IMR-90 (cell line): ENCODE results near the gene C3orf33. TPM values are rescaled to one million over a fixed set of nuclear protein-coding genes. Genes with fewer than 3 reads are reported as not detected.

Experiments
- ATAC-seq: fragments of 200-7000 bp; cut with Tn5 transposase; 2 replicates; pipeline ENCODE4 v1.9.1; 2020; ENCODE audit warnings: low read depth, mild to moderate bottlenecking, moderate library complexity
- BruUV-seq: library from RNA; stranded (reverse); fragments of 400-500 nt; replicated peaks from 2 replicates; lab custom pipeline; 2021; lab: Mats Ljungman, UMichigan
- CTCF ChIA-PET: fragments of 300-600 bp; formaldehyde crosslinking; extraction: SDS; loops from one replicate; lab custom pipeline; 2021; ENCODE audit warnings: antibody characterized with exemption; lab: Yijun Ruan, JAX
- POLR2A ChIA-PET: fragments of 300-600 bp; sonication (Branson Sonifier 250); formaldehyde crosslinking; loops from one replicate; lab custom pipeline; 2022; ENCODE audit warnings: antibody characterized with exemption; ENCODE audit not compliant: unreplicated experiment; lab: Charles Lee
- DNase-seq: peaks from one replicate; pipeline ENCODE4 v3.0.0; 2013
- H2AFZ ChIP-seq: replicated peaks from 2 replicates; pipeline ENCODE3; 2013; ENCODE audit warnings: low read length, mild to moderate bottlenecking; ENCODE audit not compliant: poor library complexity
- H2AK5ac ChIP-seq: 2 replicates; pipeline ENCODE4 v1.6.1; 2013; ENCODE audit warnings: low read depth, low read length, inconsistent platforms
- H2AK9ac ChIP-seq: replicated peaks from 2 replicates; pipeline ENCODE3; 2013; ENCODE audit warnings: mild to moderate bottlenecking, low read depth, low read length, moderate library complexity; ENCODE audit not compliant: poor library complexity
- H2BK120ac ChIP-seq: 2 replicates; pipeline ENCODE4 v1.6.1; 2013; ENCODE audit warnings: low read depth, low read length, inconsistent platforms
- H2BK15ac ChIP-seq: 3 replicates; pipeline ENCODE4 v1.6.1; 2013; ENCODE audit warnings: low read depth, low read length, inconsistent platforms
- H2BK20ac ChIP-seq: 2 replicates; pipeline ENCODE4 v1.6.1; 2013; ENCODE audit warnings: low read depth, mild to moderate bottlenecking, inconsistent platforms, low read length, moderate library complexity
- H2BK5ac ChIP-seq: 2 replicates; pipeline ENCODE4 v1.6.1; 2013; ENCODE audit warnings: mild to moderate bottlenecking, low read depth, low read length, inconsistent platforms; ENCODE audit not compliant: poor library complexity, severe bottlenecking
- H3K14ac ChIP-seq: replicated peaks from 2 replicates; pipeline ENCODE4 v1.6.1; 2013; ENCODE audit warnings: low read depth, low read length, inconsistent platforms
- H3K18ac ChIP-seq: 2 replicates; pipeline ENCODE4 v1.6.1; 2013; ENCODE audit warnings: low read depth, low read length, control low read depth
- H3K23ac ChIP-seq: 2 replicates; pipeline ENCODE4 v1.6.1; 2013; ENCODE audit warnings: low read depth, low read length, inconsistent platforms
- H3K27ac ChIP-seq: 2 replicates; pipeline ENCODE4 v1.5.1; 2013; ENCODE audit warnings: mild to moderate bottlenecking, control low read depth, low read length; ENCODE audit not compliant: insufficient read depth
- H3K27me3 ChIP-seq: 2 replicates; pipeline ENCODE4 v1.6.1; 2013; ENCODE audit warnings: low read length; ENCODE audit not compliant: control insufficient read depth, insufficient read depth
- H3K36me3 ChIP-seq: 2 replicates; pipeline ENCODE4 v1.6.1; 2013; ENCODE audit warnings: low read length, mixed read lengths; ENCODE audit not compliant: control insufficient read depth, insufficient read depth
- H3K4ac ChIP-seq: 2 replicates; pipeline ENCODE4 v1.6.1; 2013; ENCODE audit warnings: low read depth, low read length, inconsistent platforms
- H3K4me1 ChIP-seq: 2 replicates; pipeline ENCODE4 v1.6.1; 2013; ENCODE audit warnings: low read length, mixed read lengths; ENCODE audit not compliant: control insufficient read depth, insufficient read depth
- H3K4me2 ChIP-seq: 2 replicates; pipeline ENCODE4 v1.6.1; 2013; ENCODE audit warnings: low read depth, mild to moderate bottlenecking, control low read depth, low read length, moderate library complexity
- H3K4me3 ChIP-seq: 2 replicates; pipeline ENCODE4 v1.5.1; 2013; ENCODE audit warnings: low read depth, mild to moderate bottlenecking, control low read depth, low read length, moderate library complexity; ENCODE audit not compliant: insufficient read depth
- H3K56ac ChIP-seq: 2 replicates; pipeline ENCODE4 v1.6.1; 2013; ENCODE audit warnings: low read length, inconsistent platforms; ENCODE audit not compliant: insufficient read depth; ENCODE audit errors: extremely low read depth
- H3K79me1 ChIP-seq, 2 experiments: 2 replicates each; pipeline ENCODE4 v1.6.1; 2013; ENCODE audit warnings: low read length in 2 of 2, inconsistent platforms in 1 of 2, low read depth in 1 of 2
- H3K9ac ChIP-seq: 2 replicates; pipeline ENCODE4 v1.6.1; 2013; ENCODE audit warnings: low read depth, low read length, control low read depth
- H3K9me1 ChIP-seq: 2 replicates; pipeline ENCODE4 v1.6.1; 2013; ENCODE audit warnings: low read length, inconsistent platforms; ENCODE audit not compliant: insufficient read depth
- H3K9me3 ChIP-seq: 2 replicates; pipeline ENCODE4 v1.6.1; 2013; ENCODE audit warnings: low read length; ENCODE audit not compliant: control insufficient read depth, insufficient read depth
- H4K20me1 ChIP-seq: 2 replicates; pipeline ENCODE4 v1.6.1; 2013; ENCODE audit warnings: low read length, inconsistent platforms; ENCODE audit not compliant: insufficient read depth
- H4K5ac ChIP-seq: 2 replicates; pipeline ENCODE4 v1.6.1; 2013; ENCODE audit warnings: mild to moderate bottlenecking, low read depth, low read length, control low read depth
- H4K8ac ChIP-seq, 2 experiments: 2 replicates each; pipeline ENCODE4 v1.6.1; 2013; ENCODE audit warnings: low read depth in 2 of 2, low read length in 2 of 2, control low read depth in 1 of 2, inconsistent platforms in 1 of 2
- H4K91ac ChIP-seq: 2 replicates; pipeline ENCODE4 v1.6.1; 2013; ENCODE audit warnings: low read depth, low read length, inconsistent platforms; ENCODE audit not compliant: insufficient read depth
- CEBPB ChIP-seq: IDR thresholded peaks from 2 replicates; pipeline ENCODE4 v1.6.1; 2012; ENCODE audit warnings: low read depth, low read length, improper control_type of control experiment
- POLR2A ChIP-seq: IDR thresholded peaks from 2 replicates; pipeline ENCODE4 v1.6.1; 2012; ENCODE audit warnings: mild to moderate bottlenecking, low read depth, low read length
- dilution Hi-C: fragments of 300-500 bp; cut with HindIII; formaldehyde crosslinking; loops from one replicate; pipeline ENCODE4 v1.14.3; 2018; ENCODE audit warnings: low sequenced_read_pairs; ENCODE audit not compliant: unreplicated experiment
- in situ Hi-C: fragments of 300-500 bp; cut with MboI; formaldehyde crosslinking; loops from 3 replicates; pipeline ENCODE4 v1.14.3; 2019; ENCODE audit warnings: low sequenced_read_pairs, inconsistent platforms, mixed read lengths
- intact Hi-C: fragments of 100-400 bp; cut with micrococcal nuclease; formaldehyde crosslinking; loops from 2 replicates; pipeline ENCODE4 v1.10.0; 2022
- polyA plus RNA-seq, 3 experiments: library from polyadenylated mRNA; depleted of rRNA; stranded (reverse); fragments of >200 nt; gene quantifications; 2 replicates each; pipeline ENCODE4 v1.2.3, GENCODE V29; 2012; ENCODE audit warnings: low replicate concordance in 1 of 3
- total RNA-seq: library from RNA; depleted of rRNA; stranded (reverse); fragments of >200 nt; gene quantifications from 2 replicates; pipeline ENCODE4 v1.2.3, GENCODE V29; 2012

C3orf33 gene
- total and polyA plus RNA-seq, 2 of the 4 experiments (the other 2 are of a cell fraction): 0.72 to 1.2 TPM

- no peak overlapping the region for H2AFZ ChIP-seq
- no peak overlapping the region for H2BK15ac ChIP-seq
- no peak overlapping the region for H3K4ac ChIP-seq
- in situ Hi-C loops (no loop called here), intact Hi-C loops (no loop called here), dilution Hi-C loops (no loop called here)
- H3K27me3 ChIP-seq: peaks cover 40% of the 10 kb centered on the region
- H2BK20ac ChIP-seq: no peak overlapping the region
- H3K4me3 ChIP-seq: no peak overlapping the region
- H2BK120ac ChIP-seq: no peak overlapping the region
- H4K5ac ChIP-seq: no peak overlapping the region
- no peaks in the 10 kb centered on the region for H3K36me3 ChIP-seq
- TF ChIP-seq CEBPB (no peak), POLR2A (no peak)
- ATAC-seq (no peak), DNase-seq (no peak)
- H3K27ac ChIP-seq: no peak overlapping the region
- H2BK5ac ChIP-seq: no peak overlapping the region
- BruUV-seq: no TSS peak
- H3K4me2 ChIP-seq: no peak overlapping the region
- no peak overlapping the region for H3K23ac ChIP-seq
- H3K9me3 ChIP-seq: no peaks in the 10 kb centered on the region
- H3K9ac ChIP-seq: no peak overlapping the region
- no peak overlapping the region for H3K56ac ChIP-seq
- no peak overlapping the region for H2AK9ac ChIP-seq
- H3K79me1 ChIP-seq: no peaks in the 10 kb centered on the region
- H3K14ac ChIP-seq: no peak overlapping the region
- H2AK5ac ChIP-seq: no peak overlapping the region
- no peak overlapping the region for H4K8ac ChIP-seq
- H3K4me1 ChIP-seq: no peaks in the 10 kb centered on the region; the same call in 1 of the 2 replicates
- ChIA-PET CTCF (no interaction called here), POLR2A (no interaction called here)
- no peak overlapping the region for H3K18ac ChIP-seq
- H4K91ac ChIP-seq: no peak overlapping the region
- H4K20me1 ChIP-seq: no peaks in the 10 kb centered on the region
- no peaks in the 10 kb centered on the region for H3K9me1 ChIP-seq
Observed at GRCh38 chr3:155741603-155742002, 64.5 kb downstream of the C3orf33 start.
